H9 (cell line): ENCODE results near the gene MAML1. TPM values are rescaled to one million over a fixed set of nuclear protein-coding genes. Genes with fewer than 3 reads are reported as not detected.

Experiments used
- DNase-seq: peaks from one replicate; pipeline ENCODE4 v3.0.0-alpha.2; 2017
- H2AFZ ChIP-seq: one replicate; pipeline ENCODE4 v1.6.1; 2013; ENCODE audit warnings: mild to moderate bottlenecking, low read length, control low read depth, moderate library complexity
- H2AK5ac ChIP-seq: 2 replicates; pipeline ENCODE4 v1.6.1; 2013; ENCODE audit warnings: low read length, control low read depth, mixed read lengths; ENCODE audit not compliant: insufficient read length
- H2BK120ac ChIP-seq: one replicate; pipeline ENCODE4 v1.6.1; 2013; ENCODE audit warnings: low read depth, mild to moderate bottlenecking, low read length, control low read depth, inconsistent platforms; ENCODE audit not compliant: poor library complexity, severe bottlenecking
- H2BK12ac ChIP-seq: 2 replicates; pipeline ENCODE4 v1.6.1; 2013; ENCODE audit warnings: low read length, control low read depth, mixed read lengths, low read depth; ENCODE audit not compliant: insufficient read length
- H2BK15ac ChIP-seq: 2 replicates; pipeline ENCODE4 v1.6.1; 2013; ENCODE audit warnings: low read depth, low read length, control low read depth
- H2BK20ac ChIP-seq: one replicate; pipeline ENCODE4 v1.6.1; 2013; ENCODE audit warnings: low read depth, mild to moderate bottlenecking, low read length, control low read depth, inconsistent platforms; ENCODE audit not compliant: poor library complexity, severe bottlenecking
- H2BK5ac ChIP-seq: 2 replicates; pipeline ENCODE4 v1.6.1; 2013; ENCODE audit warnings: low read length, control low read depth, mixed read lengths; ENCODE audit not compliant: insufficient read length
- H3K14ac ChIP-seq: 2 replicates; pipeline ENCODE4 v1.6.1; 2013; ENCODE audit warnings: low read length, control low read depth; ENCODE audit not compliant: insufficient read depth
- H3K18ac ChIP-seq: 2 replicates; pipeline ENCODE4 v1.6.1; 2013; ENCODE audit warnings: low read depth, mild to moderate bottlenecking, mixed read lengths, low read length, control low read depth; ENCODE audit not compliant: insufficient read length
- H3K23ac ChIP-seq: 2 replicates; pipeline ENCODE4 v1.6.1; 2013; ENCODE audit warnings: low read length, control low read depth, mixed read lengths, low read depth; ENCODE audit not compliant: insufficient read length
- H3K23me2 ChIP-seq: 2 replicates; pipeline ENCODE4 v1.6.1; 2013; ENCODE audit warnings: low read depth, mild to moderate bottlenecking, mixed read lengths, low read length, control low read depth; ENCODE audit not compliant: insufficient read length, poor library complexity, severe bottlenecking
- H3K27ac ChIP-seq: 2 replicates; pipeline ENCODE4 v1.5.1; 2013; ENCODE audit warnings: low read length, control low read depth, mixed read lengths, low read depth; ENCODE audit not compliant: insufficient read length
- H3K27me3 ChIP-seq: 2 replicates; pipeline ENCODE4 v1.6.1; 2013; ENCODE audit warnings: low read length, control low read depth, inconsistent platforms; ENCODE audit not compliant: insufficient read depth
- H3K4ac ChIP-seq: 2 replicates; pipeline ENCODE4 v1.6.1; 2013; ENCODE audit warnings: low read depth, mild to moderate bottlenecking, control low read depth, inconsistent platforms, low read length, moderate library complexity
- H3K4me1 ChIP-seq: 2 replicates; pipeline ENCODE4 v1.6.1; 2013; ENCODE audit warnings: low read length, control low read depth, inconsistent platforms; ENCODE audit not compliant: insufficient read depth
- H3K4me2 ChIP-seq: 2 replicates; pipeline ENCODE4 v1.6.1; 2013; ENCODE audit warnings: low read length, control low read depth, mixed read lengths; ENCODE audit not compliant: insufficient read length, insufficient read depth
- H3K56ac ChIP-seq: 2 replicates; pipeline ENCODE4 v1.6.1; 2013; ENCODE audit warnings: low read depth, mild to moderate bottlenecking, mixed read lengths, low read length, control low read depth; ENCODE audit not compliant: insufficient read length
- H3K79me1 ChIP-seq: 2 replicates; pipeline ENCODE4 v1.6.1; 2013; ENCODE audit warnings: low read depth, mild to moderate bottlenecking, moderate library complexity, low read length, control low read depth, inconsistent platforms; ENCODE audit not compliant: insufficient read depth, poor library complexity, severe bottlenecking
- H3K79me2 ChIP-seq: 2 replicates; pipeline ENCODE4 v1.6.1; 2013; ENCODE audit warnings: low read length, control low read depth, inconsistent platforms; ENCODE audit not compliant: insufficient read depth
- H3K9ac ChIP-seq: 2 replicates; pipeline ENCODE4 v1.6.1; 2013; ENCODE audit warnings: low read length, control low read depth, mixed read lengths; ENCODE audit not compliant: insufficient read length; ENCODE audit errors: extremely low read depth
- H3K9me3 ChIP-seq: one replicate; pipeline ENCODE4 v1.6.1; 2013; ENCODE audit warnings: low read depth, low read length, inconsistent platforms; ENCODE audit not compliant: control insufficient read depth
- H3T11ph ChIP-seq: one replicate; pipeline ENCODE4 v1.6.1; 2013; ENCODE audit warnings: mild to moderate bottlenecking, low read length, control low read depth, inconsistent platforms
- H4K20me1 ChIP-seq: one replicate; pipeline ENCODE4 v1.6.1; 2013; ENCODE audit not compliant: control insufficient read depth, insufficient read length, insufficient read depth
- H4K5ac ChIP-seq: 2 replicates; pipeline ENCODE4 v1.6.1; 2013; ENCODE audit warnings: low read depth, mild to moderate bottlenecking, mixed read lengths, low read length, control low read depth; ENCODE audit not compliant: insufficient read length
- H4K8ac ChIP-seq: replicated peaks from 2 replicates; pipeline ENCODE4 v1.6.1; 2013; ENCODE audit warnings: low read length, control low read depth, mixed read lengths, low read depth; ENCODE audit not compliant: insufficient read length
- H4K91ac ChIP-seq: 2 replicates; pipeline ENCODE4 v1.6.1; 2013; ENCODE audit warnings: low read depth, mild to moderate bottlenecking, moderate library complexity, mixed read lengths, low read length, control low read depth; ENCODE audit not compliant: insufficient read length
- H3K27ac Mint-ChIP-seq, 3 experiments: 2 replicates in 2 of 3; 3 replicates in 1 of 3; pipeline ENCODE4 v1.8.0; 2020 to 2021; ENCODE audit warnings: mixed read lengths in 3 of 3, mild to moderate bottlenecking in 1 of 3, moderate library complexity in 1 of 3
- H3K27me3 Mint-ChIP-seq: 2 replicates; pipeline ENCODE4 v1.8.0; 2021; ENCODE audit warnings: low read depth, mild to moderate bottlenecking, moderate library complexity, mixed read lengths
- H3K36me3 Mint-ChIP-seq, 3 experiments: 2 replicates in 2 of 3; 3 replicates in 1 of 3; pipeline ENCODE4 v1.8.0; 2020 to 2021; ENCODE audit warnings: low read depth in 3 of 3, mixed read lengths in 3 of 3; ENCODE audit not compliant: insufficient read depth in 1 of 3
- H3K4me1 Mint-ChIP-seq, 2 experiments: 2 replicates each; pipeline ENCODE4 v1.8.0; 2020; ENCODE audit warnings: mixed read lengths in 2 of 2
- H3K4me3 Mint-ChIP-seq, 2 experiments: 2 replicates in 1 of 2; 3 replicates in 1 of 2; pipeline ENCODE4 v1.8.0; 2020 to 2021; ENCODE audit warnings: mild to moderate bottlenecking in 2 of 2, mixed read lengths in 2 of 2, moderate library complexity in 1 of 2
- H3K9me3 Mint-ChIP-seq, 2 experiments: 2 replicates in 1 of 2; 3 replicates in 1 of 2; pipeline ENCODE4 v1.8.0; 2020; ENCODE audit warnings: mild to moderate bottlenecking in 2 of 2, mixed read lengths in 2 of 2, moderate library complexity in 1 of 2
- CTCF ChIP-seq: fragments of 200-600 bp; sonication (generic); conservative IDR thresholded peaks from 3 replicates; pipeline ENCODE4 v1.8.0; 2021; ENCODE audit warnings: antibody characterized with exemption, mild to moderate bottlenecking
- WGBS: extraction: QIAGEN DNeasy Blood & Tissue Kit; methylation state at CpG from one replicate; pipeline ENCODE4 v1.1.7; 2013; ENCODE audit warnings: missing lambda C conversion rate, low lambda C conversion rate, mixed read lengths; ENCODE audit not compliant: insufficient read length; ENCODE audit errors: extremely low coverage; 5-methylcytosine and 5-hydroxymethylcytosine counted together
- total RNA-seq: library from RNA; stranded (reverse); gene quantifications from 2 replicates; pipeline ENCODE4 v1.2.1, GENCODE V29; 2021

Gene MAML1
- total RNA-seq, 1 experiment from 2014 or later: 50.8 TPM

- no peak overlapping the region for H4K91ac ChIP-seq
- Mint-ChIP-seq H3K27me3 (peaks cover 6% of the 10 kb centered on the region), H3K36me3 (peaks cover 27 to 44% (median 42%) of the 10 kb centered on the region in 3 experiments), H3K4me3 (peak overlapping the region; percentile 88 to 93), H3K9me3 (no peaks in the 10 kb centered on the region; a peak in 1 of 5 replicates), H3K27ac (no peak overlapping the region; a peak in 1 of 7 replicates), H3K4me1 (peaks cover 33 to 36% of the 10 kb centered on the region in 2 experiments)
- no peak overlapping the region for H3K56ac ChIP-seq
- H4K8ac ChIP-seq: no peak overlapping the region
- no peaks in the 10 kb centered on the region for H4K20me1 ChIP-seq
- no peak overlapping the region for H2BK5ac ChIP-seq
- H3K27ac ChIP-seq: no peak overlapping the region
- H2BK120ac ChIP-seq: no peak overlapping the region
- no peak for DNase-seq
- H2BK20ac ChIP-seq: no peak overlapping the region
- H3K23me2 ChIP-seq: peaks cover 8% of the 10 kb centered on the region
- no peak overlapping the region for H3K14ac ChIP-seq
- H2BK12ac ChIP-seq: no peak overlapping the region
- H4K5ac ChIP-seq: no peak overlapping the region
- peaks cover 10% of the 10 kb centered on the region for H3K79me1 ChIP-seq
- no peaks in the 10 kb centered on the region for H3K9me3 ChIP-seq
- no peaks in the 10 kb centered on the region for H3K27me3 ChIP-seq
- H3K4me2 ChIP-seq: peak overlapping the region; percentile 79
- H3K4me1 ChIP-seq: peaks cover 3% of the 10 kb centered on the region; the same call in 1 of the 2 replicates
- H2AFZ ChIP-seq: no peak overlapping the region
- no peak overlapping the region for H3T11ph ChIP-seq
- peak overlapping the region; percentile 6 for H3K9ac ChIP-seq
- no CpG with 5 or more reads among the region's 3 CpGs for WGBS
- no peak overlapping the region for H2BK15ac ChIP-seq
- H3K79me2 ChIP-seq: peaks cover 9% of the 10 kb centered on the region; the same call in 1 of the 2 replicates
- H2AK5ac ChIP-seq: no peak overlapping the region
- no peak for TF ChIP-seq CTCF
- no peak overlapping the region for H3K18ac ChIP-seq
- no peak overlapping the region for H3K4ac ChIP-seq
- H3K23ac ChIP-seq: no peak overlapping the region
Measured at GRCh38 chr5:179822059-179822432, 89.4 kb downstream of the MAML1 start.
